Germinal center (tissue), 1 donor: Measurements from ENCODE around the gene ARPC5.
"Not testable (repeated sequence)": the region's sequence is repeated elsewhere in the genome, so short reads cannot be mapped to it uniquely, and the experiment has no call there.

Experiments
- DNase-seq: peaks from one replicate; pipeline ENCODE4 v3.0.0; 2012; ENCODE audit warnings: mixed read lengths, low spot score

The ARPC5 gene

GRCh38 chr1:183646776-183647175, 11.2 kb upstream of the ARPC5 start:
- no peak for DNase-seq

- DNase-seq = no peak
These were observed 9.9 kb upstream of the ARPC5 start for GRCh38 chr1:183645531-183645930.

- no peak for DNase-seq
These were observed 6.6 kb upstream of the ARPC5 start for GRCh38 chr1:183642166-183642565.

GRCh38 chr1:183640193-183640592, 4.6 kb upstream of the ARPC5 start:
- DNase-seq = no peak

GRCh38 chr1:183638649-183639387, 3.2 kb upstream of the ARPC5 start:
- no peak for DNase-seq

- DNase-seq = no peak
These were observed 1.2 kb upstream of the ARPC5 start for GRCh38 chr1:183636783-183637182.

- no peak for DNase-seq
These were observed 725 bp upstream of the ARPC5 start for GRCh38 chr1:183636334-183636682.

GRCh38 chr1:183635099-183635605, 431 bp downstream of the ARPC5 start:
- peak; percentile 28 for DNase-seq

- DNase-seq = peak; percentile 15
These were observed 1.0 kb downstream of the ARPC5 start for GRCh38 chr1:183634429-183635065.

- peak; percentile 30 for DNase-seq
These were observed 1.8 kb downstream of the ARPC5 start for GRCh38 chr1:183633676-183634343.

GRCh38 chr1:183632964-183633363, 2.6 kb downstream of the ARPC5 start:
- no peak for DNase-seq

GRCh38 chr1:183632114-183632513, 3.5 kb downstream of the ARPC5 start:
- no peak for DNase-seq

- DNase-seq = no peak
These were observed 4.8 kb downstream of the ARPC5 start for GRCh38 chr1:183630748-183631147.

GRCh38 chr1:183628537-183628936, 7.0 kb downstream of the ARPC5 start:
- DNase-seq = no peak

- DNase-seq = not testable (repeated sequence)
These were observed 9.3 kb downstream of the ARPC5 start for GRCh38 chr1:183626236-183626635.

GRCh38 chr1:183622884-183623785, 12.4 kb downstream of the ARPC5 start:
- peak; percentile 53 for DNase-seq

- no peak for DNase-seq
These were observed 13.6 kb downstream of the ARPC5 start for GRCh38 chr1:183622013-183622412.

GRCh38 chr1:183620311-183620710, 15.3 kb downstream of the ARPC5 start:
- no peak for DNase-seq

GRCh38 chr1:183619781-183620180, 15.8 kb downstream of the ARPC5 start:
- no peak for DNase-seq

- not testable (repeated sequence) for DNase-seq
These were observed 17.4 kb downstream of the ARPC5 start for GRCh38 chr1:183618202-183618601.

GRCh38 chr1:183612975-183613374, 22.6 kb downstream of the ARPC5 start:
- not testable (repeated sequence) for DNase-seq

- no peak for DNase-seq
These were observed 23.2 kb downstream of the ARPC5 start for GRCh38 chr1:183612407-183612806.
